Mesenchymal stem cell (in vitro differentiated cells and primary cell): ENCODE data around the gene CD55.

Experiments used
- DNase-seq: peaks from one replicate; pipeline ENCODE4 v3.0.0-alpha.2; 2013
- H2AFZ ChIP-seq: one replicate; pipeline ENCODE4 v1.6.1; 2013; ENCODE audit warnings: low read depth, mild to moderate bottlenecking, control low read depth, inconsistent platforms, low read length, moderate library complexity
- H2AK5ac ChIP-seq: 2 replicates; pipeline ENCODE4 v1.6.1; 2013; ENCODE audit warnings: low read length, moderate library complexity, mild to moderate bottlenecking, inconsistent platforms; ENCODE audit not compliant: severe bottlenecking
- H2BK120ac ChIP-seq: one replicate; pipeline ENCODE4 v1.6.1; 2013; ENCODE audit warnings: low read depth, mild to moderate bottlenecking, inconsistent platforms, low read length, moderate library complexity
- H2BK12ac ChIP-seq, 2 experiments: one replicate each; pipeline ENCODE4 v1.6.1; 2013; ENCODE audit warnings: inconsistent platforms in 2 of 2, low read length in 2 of 2, mild to moderate bottlenecking in 2 of 2, moderate library complexity in 2 of 2, control low read depth in 1 of 2
- H2BK15ac ChIP-seq: one replicate; pipeline ENCODE4 v1.6.1; 2013; ENCODE audit warnings: mild to moderate bottlenecking, low read depth, inconsistent platforms; ENCODE audit not compliant: poor library complexity, severe bottlenecking
- H2BK5ac ChIP-seq: 2 replicates; pipeline ENCODE4 v1.6.1; 2013; ENCODE audit warnings: low read depth, mild to moderate bottlenecking, low read length, control low read depth, inconsistent platforms; ENCODE audit not compliant: poor library complexity, severe bottlenecking
- H3K14ac ChIP-seq, 2 experiments: one replicate each; pipeline ENCODE4 v1.6.1; 2013; ENCODE audit warnings: inconsistent platforms in 2 of 2, low read length in 2 of 2, control low read depth in 1 of 2, mild to moderate bottlenecking in 1 of 2, moderate library complexity in 1 of 2
- H3K18ac ChIP-seq, 2 experiments: one replicate each; pipeline ENCODE4 v1.6.1; 2013; ENCODE audit warnings: inconsistent platforms in 2 of 2, low read length in 2 of 2, control low read depth in 1 of 2, low read depth in 1 of 2, mild to moderate bottlenecking in 1 of 2
- H3K23ac ChIP-seq, 2 experiments: one replicate each; pipeline ENCODE4 v1.6.1; 2013; ENCODE audit warnings: inconsistent platforms in 2 of 2, low read length in 2 of 2, mild to moderate bottlenecking in 2 of 2, moderate library complexity in 2 of 2, control low read depth in 1 of 2
- H3K27ac ChIP-seq: 2 replicates; pipeline ENCODE4 v1.5.1; 2013; ENCODE audit warnings: mild to moderate bottlenecking, moderate library complexity, low read length, control low read depth, inconsistent platforms; ENCODE audit not compliant: poor library complexity, severe bottlenecking
- H3K27me3 ChIP-seq, 2 experiments: 2 replicates each; pipeline versions ENCODE4 v1.6.1 to v1.7.0; 2013; ENCODE audit warnings: low read length in 2 of 2, mild to moderate bottlenecking in 2 of 2, moderate library complexity in 2 of 2, control low read depth in 1 of 2, inconsistent platforms in 1 of 2; ENCODE audit not compliant: control insufficient read depth in 1 of 2, insufficient read depth in 1 of 2
- H3K36me3 ChIP-seq, 2 experiments: 2 replicates each; pipeline versions ENCODE4 v1.6.1 to v1.7.0; 2013; ENCODE audit warnings: low read length in 2 of 2, control low read depth in 1 of 2, inconsistent platforms in 1 of 2, low read depth in 1 of 2, mild to moderate bottlenecking in 1 of 2; ENCODE audit not compliant: insufficient read depth in 2 of 2, control insufficient read depth in 1 of 2
- H3K4ac ChIP-seq, 2 experiments: one replicate each; pipeline ENCODE4 v1.6.1; 2013; ENCODE audit warnings: inconsistent platforms in 2 of 2, low read length in 2 of 2, mild to moderate bottlenecking in 2 of 2, moderate library complexity in 2 of 2, control low read depth in 1 of 2, low read depth in 1 of 2
- H3K4me1 ChIP-seq: 2 replicates; pipeline ENCODE4 v1.6.1; 2013; ENCODE audit warnings: low read depth, low read length, control low read depth; ENCODE audit not compliant: control insufficient read depth, insufficient read depth
- H3K4me2 ChIP-seq: 2 replicates; pipeline ENCODE4 v1.6.1; 2013; ENCODE audit warnings: low read length, mild to moderate bottlenecking, inconsistent platforms; ENCODE audit not compliant: poor library complexity, severe bottlenecking
- H3K4me3 ChIP-seq, 2 experiments: 2 replicates each; pipeline versions ENCODE4 v1.5.1 to v1.7.0; 2013; ENCODE audit warnings: low read length in 2 of 2, mild to moderate bottlenecking in 2 of 2, control low read depth in 1 of 2, low read depth in 1 of 2; ENCODE audit not compliant: insufficient read depth in 1 of 2
- H3K79me1 ChIP-seq: replicated peaks from 2 replicates; pipeline ENCODE4 v1.6.1; 2013; ENCODE audit warnings: mild to moderate bottlenecking, control low read depth, low read length, inconsistent platforms; ENCODE audit not compliant: poor library complexity, severe bottlenecking
- H3K9ac ChIP-seq: 2 replicates; pipeline ENCODE4 v1.7.0; 2013; ENCODE audit warnings: mild to moderate bottlenecking, low read length, moderate library complexity
- H3K9me3 ChIP-seq: 2 replicates; pipeline ENCODE4 v1.7.0; 2013; ENCODE audit warnings: mild to moderate bottlenecking, low read length; ENCODE audit not compliant: control insufficient read depth
- H4K8ac ChIP-seq: one replicate; pipeline ENCODE4 v1.6.1; 2013; ENCODE audit warnings: inconsistent platforms, mild to moderate bottlenecking, low read length, moderate library complexity
- H4K91ac ChIP-seq: one replicate; pipeline ENCODE4 v1.6.1; 2013; ENCODE audit warnings: mild to moderate bottlenecking, low read length, inconsistent platforms
- whole genome bisulfite sequencing: methylation state at CpG from one replicate; pipeline ENCODE4 v1.1.7; 2013; ENCODE audit warnings: mixed read lengths; 5-methylcytosine and 5-hydroxymethylcytosine counted together

The CD55 gene

DNA sequence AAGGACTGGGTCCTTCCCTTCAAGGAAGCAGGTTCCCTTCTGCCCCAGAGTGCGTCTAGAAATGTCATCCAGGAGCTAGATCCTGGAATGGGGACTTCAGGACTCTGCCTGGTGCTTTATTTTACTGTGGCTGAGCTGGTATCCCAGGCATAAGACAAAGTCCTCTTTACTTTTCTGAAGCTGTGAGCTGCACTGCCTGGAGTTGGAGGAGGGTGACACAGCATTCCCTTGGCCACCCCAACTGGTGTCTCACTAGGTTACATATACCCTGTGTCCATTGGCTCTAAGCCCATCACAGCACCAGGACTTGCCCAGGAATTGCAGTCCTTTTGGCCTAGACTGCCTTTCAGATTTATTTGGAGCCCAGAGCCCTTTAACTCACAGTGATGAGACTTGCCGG lies 41.8 kb upstream of the CD55 start:
- no peak overlapping the region for H3K4me3 ChIP-seq
- H3K9me3 ChIP-seq: no peaks in the 10 kb centered on the region
- WGBS: 76% methylated on average over 2 of the region's 2 CpGs

GRCh38 chr1:207280706-207281105 lies 40.8 kb upstream of the CD55 start:
- H3K36me3 ChIP-seq: no peaks in the 10 kb centered on the region
- no peak overlapping the region for H3K9ac ChIP-seq
- H3K4ac ChIP-seq: no peak overlapping the region
- H3K27me3 ChIP-seq: no peaks in the 10 kb centered on the region
- no peak overlapping the region for H3K14ac ChIP-seq
- no peak overlapping the region for H3K27ac ChIP-seq
- 86% methylated on average over 3 of the region's 3 CpGs for WGBS
- H3K23ac ChIP-seq: no peak overlapping the region
- no peak overlapping the region for H3K18ac ChIP-seq
- no peaks in the 10 kb centered on the region for H3K79me1 ChIP-seq
- no peak overlapping the region for H2BK120ac ChIP-seq
- peaks cover 3% of the 10 kb centered on the region for H3K4me1 ChIP-seq
- no peak overlapping the region for H4K8ac ChIP-seq
- H3K4me2 ChIP-seq: no peak overlapping the region
- H4K91ac ChIP-seq: no peak overlapping the region
- no peak overlapping the region for H2AFZ ChIP-seq
- no peak overlapping the region for H2BK15ac ChIP-seq
- no peak overlapping the region for H2BK5ac ChIP-seq
- H3K9me3 ChIP-seq: no peaks in the 10 kb centered on the region
- no peak overlapping the region for H3K4me3 ChIP-seq
- no peak overlapping the region for H2BK12ac ChIP-seq
- no peak overlapping the region for H2AK5ac ChIP-seq
- DNase-seq: no peak

More for the DNA sequence above, 41.8 kb upstream of the CD55 start:
- no peaks in the 10 kb centered on the region for H3K36me3 ChIP-seq
- H2BK12ac ChIP-seq: no peak overlapping the region
- H3K27ac ChIP-seq: no peak overlapping the region
- H3K9ac ChIP-seq: no peak overlapping the region
- no peak overlapping the region for H3K4me2 ChIP-seq
- H2AFZ ChIP-seq: no peak overlapping the region
- peaks cover 3% of the 10 kb centered on the region for H3K4me1 ChIP-seq
- no peak overlapping the region for H3K18ac ChIP-seq
- H4K91ac ChIP-seq: no peak overlapping the region
- no peak overlapping the region for H2BK15ac ChIP-seq
- no peak overlapping the region for H2BK5ac ChIP-seq
- no peak overlapping the region for H3K4ac ChIP-seq
- H3K23ac ChIP-seq: no peak overlapping the region
- no peak overlapping the region for H4K8ac ChIP-seq
- H2AK5ac ChIP-seq: no peak overlapping the region
- H2BK120ac ChIP-seq: no peak overlapping the region
- DNase-seq: no peak
- no peaks in the 10 kb centered on the region for H3K27me3 ChIP-seq
- H3K79me1 ChIP-seq: no peaks in the 10 kb centered on the region
- no peak overlapping the region for H3K14ac ChIP-seq

DNA sequence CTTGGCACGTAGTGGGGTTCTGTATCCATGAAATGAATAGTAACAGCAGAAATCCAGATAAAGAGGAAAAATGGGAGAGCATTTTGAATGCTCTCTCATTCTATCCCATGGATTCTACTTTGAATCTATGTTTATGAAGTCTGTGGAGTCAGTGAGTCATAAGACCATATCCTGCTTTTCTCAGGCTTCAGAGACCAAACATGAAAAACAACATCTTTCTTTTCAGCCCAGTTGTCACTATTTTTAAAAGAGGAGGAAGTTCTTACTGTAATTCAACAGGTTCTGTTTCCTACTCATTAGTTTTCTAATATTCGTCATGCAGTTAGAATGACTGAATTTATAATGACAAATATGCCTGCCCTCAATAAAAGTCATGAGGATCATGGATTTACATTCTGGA lies 39.4 kb upstream of the CD55 start:
- DNase-seq: peak; percentile 46
- H2AFZ ChIP-seq: no peak overlapping the region
- H3K4me1 ChIP-seq: peaks cover 5% of the 10 kb centered on the region
- no peaks in the 10 kb centered on the region for H3K79me1 ChIP-seq
- H3K9ac ChIP-seq: no peak overlapping the region
- H2BK120ac ChIP-seq: no peak overlapping the region
- H3K18ac ChIP-seq: no peak overlapping the region
- WGBS: 75% methylated on average over 1 of the region's 2 CpGs
- H3K4me2 ChIP-seq: no peak overlapping the region
- no peak overlapping the region for H4K8ac ChIP-seq
- no peaks in the 10 kb centered on the region for H3K9me3 ChIP-seq
- no peak overlapping the region for H3K4me3 ChIP-seq
- H3K4ac ChIP-seq: no peak overlapping the region
- H3K27me3 ChIP-seq: no peaks in the 10 kb centered on the region
- H3K14ac ChIP-seq: no peak overlapping the region
- peak overlapping the region; percentile 93 for H3K27ac ChIP-seq
- H2BK5ac ChIP-seq: no peak overlapping the region
- no peak overlapping the region for H2BK15ac ChIP-seq
- H4K91ac ChIP-seq: no peak overlapping the region
- no peak overlapping the region for H3K23ac ChIP-seq
- H3K36me3 ChIP-seq: no peaks in the 10 kb centered on the region
- H2AK5ac ChIP-seq: peak overlapping the region; percentile 90
- no peak overlapping the region for H2BK12ac ChIP-seq

DNA sequence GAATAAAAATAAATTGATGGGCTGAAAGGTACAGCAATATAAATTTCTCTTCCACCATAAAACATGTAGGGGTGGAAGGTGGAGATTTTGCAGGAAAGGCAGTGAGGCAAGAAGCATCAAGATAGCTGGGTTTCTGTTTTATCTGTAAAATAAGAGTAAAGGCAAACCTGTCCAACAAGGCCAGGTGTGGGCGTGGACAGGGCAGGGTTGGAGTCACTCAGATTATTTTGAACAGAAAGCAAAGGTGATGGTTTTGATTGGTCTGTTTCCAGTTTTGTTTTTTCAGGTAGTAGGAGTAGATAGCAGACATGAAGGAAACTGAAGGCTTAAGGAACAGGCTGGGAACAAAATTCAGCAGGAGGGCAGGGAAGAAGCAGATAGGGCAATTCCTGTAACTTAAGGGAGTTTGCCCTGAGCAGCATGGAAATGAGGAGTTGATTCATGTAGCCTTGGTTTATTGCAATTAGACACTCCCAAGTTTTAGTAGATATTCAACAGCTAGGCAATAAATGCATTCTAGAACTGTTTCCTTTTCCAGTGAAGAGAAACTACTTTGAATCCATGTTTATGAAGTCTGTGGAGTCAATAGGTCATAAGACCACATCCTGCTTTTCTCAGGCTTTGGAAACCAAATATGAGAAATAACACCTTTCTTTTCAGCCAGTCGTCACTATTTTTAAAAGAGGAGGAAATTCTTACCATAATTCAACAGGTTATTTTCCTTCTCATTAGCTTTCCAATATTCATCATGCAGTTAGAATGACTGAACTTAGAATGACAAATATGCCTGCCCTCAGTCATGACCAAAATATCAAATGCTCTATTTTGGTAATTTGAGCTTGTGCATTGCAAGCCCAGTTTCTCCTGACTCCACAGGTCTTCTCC lies 38.7 kb upstream of the CD55 start:
- Histone ChIP-seq H3K4me3 (no peak overlapping the region), H3K27me3 (no peaks in the 10 kb centered on the region), H3K23ac (no peak overlapping the region), H3K27ac (peak overlapping the region; percentile 93), H3K4me1 (peaks cover 5% of the 10 kb centered on the region), H4K91ac (no peak overlapping the region), H2AFZ (no peak overlapping the region), H3K4me2 (no peak overlapping the region), H3K4ac (no peak overlapping the region), H3K36me3 (no peaks in the 10 kb centered on the region), H4K8ac (no peak overlapping the region), H2BK120ac (no peak overlapping the region), H3K18ac (no peak overlapping the region), H2BK5ac (no peak overlapping the region), H3K14ac (no peak overlapping the region), H3K79me1 (no peaks in the 10 kb centered on the region), H2BK12ac (no peak overlapping the region), H3K9me3 (no peaks in the 10 kb centered on the region), H2AK5ac (peak overlapping the region; percentile 70), H2BK15ac (no peak overlapping the region), H3K9ac (no peak overlapping the region)
- DNase-seq: peak; percentile 29
- 37% methylated on average over 2 of the region's 2 CpGs for whole genome bisulfite sequencing
